ENCODE results near the gene PLA2G4D. TPM values are rescaled to one million over a fixed set of nuclear protein-coding genes. Genes with fewer than 3 reads are reported as not detected.

PLA2G4D gene
- total RNA-seq, 1 donor from 2014 or later = not detected

- peaks cover 4% of the 10 kb centered on the region for H3K27me3 ChIP-seq (ENCODE audit: control insufficient read depth, insufficient read depth, low read length)
- no peak for DNase-seq (ENCODE audit: low read depth)
- no peaks in the 10 kb centered on the region for H3K36me3 ChIP-seq (ENCODE audit: control insufficient read depth, insufficient read depth, low read length)
- no peak overlapping the region for H3K4me3 ChIP-seq (ENCODE audit: low read depth, low read length)
- TF ChIP-seq CTCF (IDR thresholded peaks at IDR 0.05; ENCODE audit: insufficient read depth, low read length, poor library complexity, severe bottlenecking) = no peak
These were observed 40.4 kb upstream of the PLA2G4D start for GRCh38 chr15:42134617-42135245.

- H3K27me3 ChIP-seq (ENCODE audit: control insufficient read depth, insufficient read depth, low read length) = peaks cover 4% of the 10 kb centered on the region
- H3K4me3 ChIP-seq (ENCODE audit: low read depth, low read length) = no peak overlapping the region
- TF ChIP-seq CTCF (IDR thresholded peaks at IDR 0.05; ENCODE audit: insufficient read depth, low read length, poor library complexity, severe bottlenecking) = peak; percentile 67
- no peak for DNase-seq (ENCODE audit: low read depth)
- no peaks in the 10 kb centered on the region for H3K36me3 ChIP-seq (ENCODE audit: control insufficient read depth, insufficient read depth, low read length)
These were observed 39.6 kb upstream of the PLA2G4D start for GRCh38 chr15:42133886-42134502.

GRCh38 chr15:42133356-42133755 is 39.0 kb upstream of the PLA2G4D start:
- Histone ChIP-seq H3K27me3 (ENCODE audit: control insufficient read depth, insufficient read depth, low read length) (peaks cover 4% of the 10 kb centered on the region), H3K36me3 (ENCODE audit: control insufficient read depth, insufficient read depth, low read length) (no peaks in the 10 kb centered on the region), H3K4me3 (ENCODE audit: low read depth, low read length) (no peak overlapping the region)
- TF ChIP-seq CTCF (IDR thresholded peaks at IDR 0.05; ENCODE audit: insufficient read depth, low read length, poor library complexity, severe bottlenecking) = no peak
- DNase-seq (ENCODE audit: low read depth) = no peak

GRCh38 chr15:42131826-42132806 is 37.8 kb upstream of the PLA2G4D start:
- no peaks in the 10 kb centered on the region for H3K36me3 ChIP-seq (ENCODE audit: control insufficient read depth, insufficient read depth, low read length)
- peaks cover 4% of the 10 kb centered on the region for H3K27me3 ChIP-seq (ENCODE audit: control insufficient read depth, insufficient read depth, low read length)
- no peak for TF ChIP-seq CTCF (IDR thresholded peaks at IDR 0.05; ENCODE audit: insufficient read depth, low read length, poor library complexity, severe bottlenecking)
- no peak overlapping the region for H3K4me3 ChIP-seq (ENCODE audit: low read depth, low read length)
- no peak for DNase-seq (ENCODE audit: low read depth)

GRCh38 chr15:42131006-42131405 is 36.6 kb upstream of the PLA2G4D start:
- H3K36me3 ChIP-seq (ENCODE audit: control insufficient read depth, insufficient read depth, low read length) = no peaks in the 10 kb centered on the region
- DNase-seq (ENCODE audit: low read depth) = no peak
- TF ChIP-seq CTCF (IDR thresholded peaks at IDR 0.05; ENCODE audit: insufficient read depth, low read length, poor library complexity, severe bottlenecking) = no peak
- H3K4me3 ChIP-seq (ENCODE audit: low read depth, low read length) = no peak overlapping the region
- peaks cover 4% of the 10 kb centered on the region for H3K27me3 ChIP-seq (ENCODE audit: control insufficient read depth, insufficient read depth, low read length)

Data from kidney epithelial cell (primary cell).